RWPE1 (cell line): ENCODE data around the gene KLHDC7A.

Source experiments
- CTCF ChIA-PET: fragments of 350-600 bp; sonication (Branson Sonifier 250); formaldehyde crosslinking; extraction: SDS; loops from one replicate; lab custom pipeline; 2021; lab: Yijun Ruan, JAX
- POLR2A ChIA-PET: fragments of 400-600 bp; formaldehyde crosslinking; extraction: SDS; loops from one replicate; lab custom pipeline; 2020; ENCODE audit warnings: antibody characterized with exemption; ENCODE audit not compliant: low non-redundant PET; lab: Yijun Ruan, JAX
- DNase-seq: peaks from one replicate; pipeline ENCODE4 v3.0.0; 2012; ENCODE audit warnings: low spot score
- H3K27ac ChIP-seq: fragments of 450-650 bp; 2 replicates; pipeline ENCODE4 v1.5.1; 2017
- TF ChIP-seq, protein P1 (sequence below): fragments of 450-650 bp; conservative IDR thresholded peaks from 2 replicates; pipeline ENCODE4 v1.5.1; 2017; ENCODE audit warnings: low read depth, mild to moderate bottlenecking

Gene KLHDC7A

DNA sequence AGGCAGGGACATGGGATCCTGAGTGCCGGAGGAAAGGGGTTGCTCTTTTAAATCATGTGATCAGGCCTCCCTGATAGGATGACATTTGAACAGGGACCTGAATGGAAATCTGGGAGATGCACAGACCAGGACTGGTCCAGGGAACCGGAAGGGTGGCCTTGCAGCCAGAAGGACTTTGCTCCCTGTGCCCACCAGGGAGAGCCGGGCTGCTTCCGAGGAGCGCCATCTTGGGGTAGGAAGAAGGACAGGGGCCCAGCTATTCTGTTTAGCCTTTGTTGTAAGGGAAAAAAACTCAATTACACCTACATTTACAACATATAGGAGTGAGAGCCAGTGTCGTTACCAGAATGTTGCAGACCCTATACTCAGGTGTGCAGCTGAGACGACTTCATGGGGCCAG is 5.5 kb downstream of the KLHDC7A start:
- H3K27ac ChIP-seq: no peak overlapping the region
- TF ChIP-seq, protein P1, sequence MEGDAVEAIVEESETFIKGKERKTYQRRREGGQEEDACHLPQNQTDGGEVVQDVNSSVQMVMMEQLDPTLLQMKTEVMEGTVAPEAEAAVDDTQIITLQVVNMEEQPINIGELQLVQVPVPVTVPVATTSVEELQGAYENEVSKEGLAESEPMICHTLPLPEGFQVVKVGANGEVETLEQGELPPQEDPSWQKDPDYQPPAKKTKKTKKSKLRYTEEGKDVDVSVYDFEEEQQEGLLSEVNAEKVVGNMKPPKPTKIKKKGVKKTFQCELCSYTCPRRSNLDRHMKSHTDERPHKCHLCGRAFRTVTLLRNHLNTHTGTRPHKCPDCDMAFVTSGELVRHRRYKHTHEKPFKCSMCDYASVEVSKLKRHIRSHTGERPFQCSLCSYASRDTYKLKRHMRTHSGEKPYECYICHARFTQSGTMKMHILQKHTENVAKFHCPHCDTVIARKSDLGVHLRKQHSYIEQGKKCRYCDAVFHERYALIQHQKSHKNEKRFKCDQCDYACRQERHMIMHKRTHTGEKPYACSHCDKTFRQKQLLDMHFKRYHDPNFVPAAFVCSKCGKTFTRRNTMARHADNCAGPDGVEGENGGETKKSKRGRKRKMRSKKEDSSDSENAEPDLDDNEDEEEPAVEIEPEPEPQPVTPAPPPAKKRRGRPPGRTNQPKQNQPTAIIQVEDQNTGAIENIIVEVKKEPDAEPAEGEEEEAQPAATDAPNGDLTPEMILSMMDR: no peak
- no peak for DNase-seq
- ChIA-PET CTCF (no interaction called here), POLR2A (no interaction called here)

DNA sequence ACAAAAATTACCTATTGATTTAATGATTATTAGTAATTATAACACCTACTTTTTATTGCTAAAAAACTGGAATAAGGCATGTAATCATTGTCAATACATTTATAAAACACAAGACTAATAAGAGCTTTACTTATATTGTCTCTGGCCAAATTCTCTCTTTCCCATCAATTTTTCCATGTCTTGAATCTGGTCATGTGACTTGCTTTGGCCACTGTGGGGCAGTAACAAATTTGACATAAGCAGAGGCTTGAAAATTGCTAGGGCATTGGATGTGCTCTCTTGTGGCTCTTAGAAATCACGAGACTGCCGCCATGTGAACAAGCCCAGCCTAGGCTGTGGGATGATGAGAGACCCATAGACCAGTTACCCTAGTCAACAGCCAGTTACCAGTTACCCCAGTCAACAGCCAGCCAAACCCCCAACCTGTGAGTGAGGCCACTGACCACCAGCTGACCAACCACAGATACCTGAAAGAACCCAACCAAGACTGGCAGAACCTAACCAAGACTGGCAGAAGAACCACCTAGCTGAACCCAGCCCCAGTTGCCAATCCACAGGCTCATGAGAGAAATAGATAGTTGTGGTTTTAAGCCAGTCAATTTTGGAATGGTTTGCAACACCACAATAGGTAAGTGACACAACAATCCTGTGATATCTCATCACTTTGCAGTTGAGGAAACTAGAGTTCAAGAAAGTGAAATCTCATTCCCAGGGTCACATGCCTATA is 8.8 kb downstream of the KLHDC7A start:
- TF ChIP-seq, protein P1: no peak
- POLR2A ChIA-PET: no interaction called here
- H3K27ac ChIP-seq: no peak overlapping the region
- DNase-seq: no peak
- CTCF ChIA-PET: no interaction called here

GRCh38 chr1:18491168-18491567 is 10.4 kb downstream of the KLHDC7A start:
- TF ChIP-seq, protein P1: no peak
- CTCF ChIA-PET: no interaction called here
- no peak for DNase-seq

DNA sequence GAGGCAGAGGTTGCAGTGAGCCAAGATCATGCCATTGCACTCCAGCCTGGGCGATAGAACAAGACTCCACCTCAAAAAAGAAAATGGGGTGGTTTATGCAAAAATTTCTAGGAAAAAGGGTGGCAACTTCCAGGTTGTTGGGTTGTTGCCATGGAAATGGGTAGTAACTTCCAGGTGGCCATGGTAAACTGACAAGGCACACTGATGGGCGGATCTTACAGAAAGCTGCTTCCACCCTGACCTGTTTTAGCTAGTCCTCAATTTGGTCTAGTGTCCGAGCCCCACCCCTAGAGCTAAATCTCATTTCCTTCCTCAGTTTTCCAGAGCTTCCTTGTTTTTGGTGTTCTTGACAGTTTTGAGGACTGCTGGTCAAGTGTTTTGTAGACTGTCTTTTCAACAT is 13.6 kb downstream of the KLHDC7A start:
- DNase-seq: no peak
- H3K27ac ChIP-seq: no peak overlapping the region
- ChIA-PET CTCF (no interaction called here), POLR2A (no interaction called here)
- TF ChIP-seq, protein P1: no peak

More at GRCh38 chr1:18491168-18491567, 10.4 kb downstream of the KLHDC7A start:
- POLR2A ChIA-PET: no interaction called here
- no peak overlapping the region for H3K27ac ChIP-seq

GRCh38 chr1:18495635-18496034 is 14.9 kb downstream of the KLHDC7A start:
- no peak overlapping the region for H3K27ac ChIP-seq
- ChIA-PET POLR2A (no interaction called here), CTCF (no interaction called here)
- TF ChIP-seq, protein P1: no peak
- DNase-seq: no peak

DNA sequence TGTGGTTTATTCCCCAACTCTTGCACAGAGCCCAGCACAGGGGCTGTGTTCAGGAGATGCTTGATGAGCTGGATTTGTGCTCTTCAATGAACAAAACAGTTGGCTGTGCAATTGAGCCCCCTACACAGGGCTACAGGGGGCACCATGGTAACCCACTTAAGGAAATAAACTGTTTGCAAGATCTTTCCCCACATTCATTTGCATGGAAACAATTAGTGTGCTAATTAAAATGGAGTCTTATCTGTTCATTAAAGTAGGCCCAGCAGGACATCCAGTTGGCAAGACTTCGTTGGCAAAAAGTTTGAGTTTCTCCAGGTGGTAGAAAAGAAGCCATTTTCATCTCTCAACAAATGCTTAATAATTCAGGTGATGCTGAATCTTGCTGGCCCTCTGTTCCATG is 15.3 kb downstream of the KLHDC7A start:
- CTCF ChIA-PET: no interaction called here
- TF ChIP-seq, protein P1: no peak
- POLR2A ChIA-PET: no interaction called here
- DNase-seq: no peak
- H3K27ac ChIP-seq: no peak overlapping the region
